Measurements from ENCODE around the gene SCRG1. TPM values are rescaled to one million over a fixed set of nuclear protein-coding genes. Genes with fewer than 3 reads are reported as not detected.

SCRG1 gene
- total RNA-seq, 1 donor, result under 0.01 TPM

- TF ChIP-seq, protein P1, sequence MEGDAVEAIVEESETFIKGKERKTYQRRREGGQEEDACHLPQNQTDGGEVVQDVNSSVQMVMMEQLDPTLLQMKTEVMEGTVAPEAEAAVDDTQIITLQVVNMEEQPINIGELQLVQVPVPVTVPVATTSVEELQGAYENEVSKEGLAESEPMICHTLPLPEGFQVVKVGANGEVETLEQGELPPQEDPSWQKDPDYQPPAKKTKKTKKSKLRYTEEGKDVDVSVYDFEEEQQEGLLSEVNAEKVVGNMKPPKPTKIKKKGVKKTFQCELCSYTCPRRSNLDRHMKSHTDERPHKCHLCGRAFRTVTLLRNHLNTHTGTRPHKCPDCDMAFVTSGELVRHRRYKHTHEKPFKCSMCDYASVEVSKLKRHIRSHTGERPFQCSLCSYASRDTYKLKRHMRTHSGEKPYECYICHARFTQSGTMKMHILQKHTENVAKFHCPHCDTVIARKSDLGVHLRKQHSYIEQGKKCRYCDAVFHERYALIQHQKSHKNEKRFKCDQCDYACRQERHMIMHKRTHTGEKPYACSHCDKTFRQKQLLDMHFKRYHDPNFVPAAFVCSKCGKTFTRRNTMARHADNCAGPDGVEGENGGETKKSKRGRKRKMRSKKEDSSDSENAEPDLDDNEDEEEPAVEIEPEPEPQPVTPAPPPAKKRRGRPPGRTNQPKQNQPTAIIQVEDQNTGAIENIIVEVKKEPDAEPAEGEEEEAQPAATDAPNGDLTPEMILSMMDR (IDR thresholded peaks at IDR 0.05; ENCODE audit: insufficient read depth, low read depth, low read length), result no peak
- no peak overlapping the region for H3K4me3 ChIP-seq (ENCODE audit: low read depth, low read length)
- peak; percentile 50 for DNase-seq (ENCODE audit: low read depth)
These were observed 16.2 kb upstream of the SCRG1 start for GRCh38 chr4:173415092-173415491.

- H3K4me3 ChIP-seq (ENCODE audit: low read depth, low read length), result no peak overlapping the region
- DNase-seq (ENCODE audit: low read depth), result no peak
- TF ChIP-seq, protein P1 (IDR thresholded peaks at IDR 0.05; ENCODE audit: insufficient read depth, low read depth, low read length), result no peak
These were observed 15.5 kb upstream of the SCRG1 start for GRCh38 chr4:173414456-173414855.

DNA sequence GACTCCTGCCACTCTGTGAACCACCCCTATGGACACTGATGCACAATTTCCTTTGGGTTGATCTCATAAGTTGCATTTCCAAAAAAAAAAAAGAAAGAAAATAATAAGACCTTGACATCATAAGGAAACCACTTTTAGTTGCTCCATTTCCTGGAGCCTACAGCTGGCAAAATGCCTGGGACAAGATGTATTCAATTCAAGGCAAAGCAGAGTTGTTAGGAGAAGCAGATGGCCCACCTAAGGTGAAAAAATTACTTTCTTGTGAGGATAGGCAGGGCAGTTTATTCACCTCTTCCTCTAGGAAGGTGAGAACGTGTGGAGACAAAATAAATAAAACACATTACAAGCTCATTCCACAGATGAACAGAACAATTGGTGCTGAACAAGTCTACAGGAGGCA lies 14.1 kb upstream of the SCRG1 start:
- TF ChIP-seq, protein P1 (IDR thresholded peaks at IDR 0.05; ENCODE audit: insufficient read depth, low read depth, low read length), result no peak
- DNase-seq (ENCODE audit: low read depth), result peak; percentile 48
- no peak overlapping the region for H3K4me3 ChIP-seq (ENCODE audit: low read depth, low read length)

GRCh38 chr4:173411106-173411693 lies 12.3 kb upstream of the SCRG1 start:
- TF ChIP-seq, protein P1 (IDR thresholded peaks at IDR 0.05; ENCODE audit: insufficient read depth, low read depth, low read length), result no peak
- no peak overlapping the region for H3K4me3 ChIP-seq (ENCODE audit: low read depth, low read length)
- peak; percentile 13 for DNase-seq (ENCODE audit: low read depth)

DNA sequence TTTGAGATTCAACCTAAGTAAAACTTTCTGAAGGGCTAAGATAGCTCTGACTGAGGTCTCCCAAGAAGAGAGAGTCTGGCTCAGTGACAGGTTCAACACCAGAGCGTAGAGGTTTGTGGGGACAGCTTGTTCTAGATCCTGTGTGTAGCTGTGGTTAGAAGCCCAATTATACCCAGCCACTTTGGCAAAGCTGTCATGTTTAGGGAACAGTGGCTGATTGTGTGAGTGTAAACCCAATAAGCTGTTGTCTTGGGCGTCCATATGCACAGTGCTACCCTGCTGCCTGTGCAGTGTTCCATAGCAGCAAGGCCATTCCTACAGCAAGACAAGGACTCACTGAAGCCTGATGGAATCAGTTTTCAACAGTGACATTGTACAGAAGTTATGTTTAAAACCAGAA lies 11.2 kb upstream of the SCRG1 start:
- DNase-seq (ENCODE audit: low read depth), result no peak
- H3K4me3 ChIP-seq (ENCODE audit: low read depth, low read length), result no peak overlapping the region
- TF ChIP-seq, protein P1 (IDR thresholded peaks at IDR 0.05; ENCODE audit: insufficient read depth, low read depth, low read length), result no peak

GRCh38 chr4:173405840-173406606 lies 7.1 kb upstream of the SCRG1 start:
- H3K4me3 ChIP-seq (ENCODE audit: low read depth, low read length), result no peak overlapping the region
- TF ChIP-seq, protein P1 (IDR thresholded peaks at IDR 0.05; ENCODE audit: insufficient read depth, low read depth, low read length), result no peak
- DNase-seq (ENCODE audit: low read depth), result no peak

All from fibroblast of villous mesenchyme (primary cell).